HUES64 (cell line): ENCODE data around the gene TRPM3.

Experiments used
- H3K27ac ChIP-seq: 2 replicates; pipeline ENCODE4 v1.7.0; 2013; ENCODE audit warnings: low read depth, low read length, inconsistent platforms
- H3K27me3 ChIP-seq: 2 replicates; pipeline ENCODE4 v1.6.1; 2013; ENCODE audit warnings: mild to moderate bottlenecking, low read length; ENCODE audit not compliant: insufficient read depth
- H3K36me3 ChIP-seq: 2 replicates; pipeline ENCODE4 v1.6.1; 2013; ENCODE audit warnings: mild to moderate bottlenecking, low read length; ENCODE audit not compliant: insufficient read depth
- H3K4me1 ChIP-seq: 2 replicates; pipeline ENCODE4 v1.6.1; 2013; ENCODE audit warnings: mild to moderate bottlenecking, low read length, moderate library complexity; ENCODE audit not compliant: insufficient read depth
- H3K4me3 ChIP-seq: 2 replicates; pipeline ENCODE4 v1.5.1; 2013; ENCODE audit warnings: mild to moderate bottlenecking, low read length, moderate library complexity
- H3K9ac ChIP-seq: 2 replicates; pipeline ENCODE4 v1.6.1; 2013; ENCODE audit warnings: mild to moderate bottlenecking, low read depth, low read length
- H3K9me3 ChIP-seq: 2 replicates; pipeline ENCODE4 v1.6.1; 2013; ENCODE audit warnings: low read depth, low read length; ENCODE audit not compliant: insufficient read depth
- WGBS: fragments of 150-250, 120-280 bp; methylation state at CpG from one replicate; pipeline ENCODE4 v1.1.7; 2013; ENCODE audit warnings: missing lambda C conversion rate; 5-methylcytosine and 5-hydroxymethylcytosine counted together

The TRPM3 gene

DNA sequence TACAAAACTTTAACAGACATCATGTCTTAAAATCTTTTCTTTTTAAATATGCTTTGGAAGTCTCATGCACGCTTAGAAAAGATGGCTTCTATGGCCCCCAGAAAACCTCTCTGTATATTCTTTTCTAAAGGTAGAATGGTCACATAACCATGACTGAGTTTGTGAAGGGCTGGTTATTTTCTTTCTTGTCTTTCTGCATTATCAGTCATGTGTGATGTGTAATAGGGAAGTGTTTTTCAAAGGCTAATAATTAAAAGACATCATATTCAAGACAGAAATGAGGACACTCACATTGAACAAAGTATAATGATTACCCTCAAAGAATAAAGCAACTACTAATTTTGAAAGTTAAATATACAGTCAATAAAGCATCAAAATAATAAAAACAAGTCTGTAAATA, 253.4 kb downstream of the TRPM3 start:
- no peaks in the 10 kb centered on the region for H3K36me3 ChIP-seq
- no peaks in the 10 kb centered on the region for H3K27me3 ChIP-seq
- H3K4me1 ChIP-seq = no peaks in the 10 kb centered on the region; the same call in 1 of the 2 replicates
- H3K9ac ChIP-seq = no peak overlapping the region
- H3K9me3 ChIP-seq = no peaks in the 10 kb centered on the region
- WGBS = 100% methylated on average over 1 of the region's 1 CpG
- H3K27ac ChIP-seq = no peak overlapping the region
- no peak overlapping the region for H3K4me3 ChIP-seq

DNA sequence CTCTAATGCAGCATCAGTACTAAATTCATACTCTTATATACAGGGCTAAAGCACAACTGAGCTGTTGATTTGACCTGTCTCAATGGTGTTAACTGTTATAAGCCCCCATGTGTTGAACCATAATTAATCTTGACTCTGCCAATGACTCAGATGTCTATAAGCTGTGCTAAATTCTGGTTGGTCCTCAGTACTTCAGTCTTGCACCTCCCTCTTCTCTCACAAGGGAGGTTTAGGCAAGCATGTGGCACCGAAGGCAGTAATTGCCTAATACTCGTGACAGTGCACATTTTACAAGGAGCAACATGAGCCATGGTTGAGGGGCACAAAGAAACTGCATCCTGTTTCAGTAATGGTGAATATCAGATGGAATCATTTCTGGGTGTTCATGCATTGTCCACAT, 255.9 kb downstream of the TRPM3 start:
- Histone ChIP-seq H3K9me3 (no peaks in the 10 kb centered on the region), H3K27me3 (no peaks in the 10 kb centered on the region), H3K4me1 (no peaks in the 10 kb centered on the region; the same call in 1 of the 2 replicates), H3K27ac (no peak overlapping the region), H3K9ac (no peak overlapping the region), H3K36me3 (no peaks in the 10 kb centered on the region), H3K4me3 (no peak overlapping the region)
- WGBS = 91% methylated on average over 2 of the region's 2 CpGs

DNA sequence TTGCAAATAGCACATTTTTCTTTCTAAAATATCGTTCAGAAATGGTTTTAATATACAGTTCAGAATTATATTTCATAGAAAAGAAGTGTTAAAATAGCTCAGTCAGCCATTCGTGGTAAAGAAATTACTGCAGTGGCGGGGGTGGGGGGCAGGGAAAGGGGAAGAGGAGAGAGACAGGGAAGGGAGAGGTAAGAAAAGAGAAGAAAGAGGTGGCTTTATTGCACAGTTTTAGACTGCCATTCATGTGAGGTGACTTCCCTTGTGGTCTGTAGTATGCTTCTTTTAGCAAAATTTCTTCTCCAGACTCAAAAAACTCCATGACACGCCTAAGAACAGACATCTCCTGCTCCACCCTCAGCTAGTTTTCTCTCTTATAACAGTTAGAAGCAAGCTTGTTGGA, 259.6 kb downstream of the TRPM3 start:
- no peak overlapping the region for H3K4me3 ChIP-seq
- no peak overlapping the region for H3K9ac ChIP-seq
- H3K36me3 ChIP-seq = no peaks in the 10 kb centered on the region
- 81% methylated on average over 3 of the region's 4 CpGs for WGBS
- no peaks in the 10 kb centered on the region for H3K9me3 ChIP-seq
- H3K27me3 ChIP-seq = no peaks in the 10 kb centered on the region
- no peak overlapping the region for H3K27ac ChIP-seq
- no peaks in the 10 kb centered on the region for H3K4me1 ChIP-seq

DNA sequence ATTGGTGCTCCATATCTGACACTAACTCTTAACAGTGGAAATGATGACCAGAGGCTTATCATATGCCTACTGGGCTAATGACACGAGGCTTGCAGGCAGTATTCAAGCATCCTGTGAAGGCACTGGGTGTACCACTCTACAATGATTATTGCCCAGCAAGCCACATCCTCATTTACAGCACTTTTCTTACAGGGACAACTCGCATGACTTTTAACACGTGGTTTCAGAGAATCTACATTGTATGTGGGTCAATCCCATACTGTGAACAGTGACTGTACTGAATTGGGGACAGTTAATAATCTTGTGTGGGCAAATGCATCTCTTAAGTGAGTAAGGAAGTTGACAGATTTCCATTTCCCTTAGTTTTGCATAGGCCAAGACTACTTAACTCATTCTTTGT, 260.0 kb downstream of the TRPM3 start:
- no peak overlapping the region for H3K9ac ChIP-seq
- WGBS = 95% methylated on average over 3 of the region's 3 CpGs
- H3K9me3 ChIP-seq = no peaks in the 10 kb centered on the region
- no peaks in the 10 kb centered on the region for H3K36me3 ChIP-seq
- H3K4me3 ChIP-seq = no peak overlapping the region
- no peaks in the 10 kb centered on the region for H3K4me1 ChIP-seq
- no peaks in the 10 kb centered on the region for H3K27me3 ChIP-seq
- H3K27ac ChIP-seq = no peak overlapping the region

DNA sequence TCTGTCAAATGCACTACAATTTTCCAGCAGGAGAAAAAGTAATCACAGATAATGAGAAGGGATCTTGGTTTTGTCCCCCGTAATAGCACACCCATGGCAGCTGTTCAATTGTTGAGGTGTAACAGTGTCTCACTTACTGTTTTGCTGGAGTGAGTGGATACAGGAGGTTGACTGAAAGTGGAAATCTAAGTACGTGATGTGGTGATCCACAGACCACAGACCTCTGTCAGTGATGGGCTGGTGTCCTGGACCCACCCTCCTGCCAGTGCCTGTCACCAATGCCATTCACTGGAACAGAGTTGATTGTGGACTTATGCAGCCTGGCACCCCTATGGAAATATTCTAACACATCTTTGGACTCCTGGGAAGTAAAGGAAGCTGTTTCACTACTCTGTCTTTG, 261.7 kb downstream of the TRPM3 start:
- H3K4me3 ChIP-seq = no peak overlapping the region
- no peak overlapping the region for H3K9ac ChIP-seq
- H3K9me3 ChIP-seq = no peaks in the 10 kb centered on the region
- H3K27me3 ChIP-seq = no peaks in the 10 kb centered on the region
- 0 out of 2 replicates have a peak, but pooled peaks cover 3% of the 10 kb centered on the region for H3K4me1 ChIP-seq
- H3K36me3 ChIP-seq = no peaks in the 10 kb centered on the region
- no peak overlapping the region for H3K27ac ChIP-seq
- 93% methylated on average over 2 of the region's 2 CpGs for WGBS

DNA sequence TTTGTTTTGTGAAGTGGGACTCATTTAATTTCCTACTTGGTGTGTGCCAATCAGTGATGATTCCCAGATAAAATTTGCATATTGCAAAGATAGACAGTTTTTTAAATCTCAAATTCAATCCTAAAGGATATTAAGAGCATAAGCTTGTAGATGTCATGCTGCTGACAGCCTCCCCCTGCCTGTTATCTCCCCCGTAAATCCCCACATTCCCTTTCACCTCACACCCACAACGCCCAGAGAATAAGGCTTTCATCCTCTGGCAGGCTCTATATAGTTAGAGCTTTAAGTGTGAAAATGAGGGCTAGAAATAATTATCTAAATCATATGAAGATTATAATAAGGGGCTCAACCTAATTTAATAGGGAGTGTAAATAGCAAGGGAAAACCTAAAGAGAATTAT, 265.0 kb downstream of the TRPM3 start:
- Histone ChIP-seq H3K36me3 (no peaks in the 10 kb centered on the region), H3K4me1 (peaks cover 8% of the 10 kb centered on the region; the same call in 1 of the 2 replicates), H3K9ac (no peak overlapping the region), H3K9me3 (no peaks in the 10 kb centered on the region), H3K4me3 (no peak overlapping the region), H3K27ac (no peak overlapping the region), H3K27me3 (no peaks in the 10 kb centered on the region)
- WGBS = 100% methylated on average over 1 of the region's 2 CpGs

DNA sequence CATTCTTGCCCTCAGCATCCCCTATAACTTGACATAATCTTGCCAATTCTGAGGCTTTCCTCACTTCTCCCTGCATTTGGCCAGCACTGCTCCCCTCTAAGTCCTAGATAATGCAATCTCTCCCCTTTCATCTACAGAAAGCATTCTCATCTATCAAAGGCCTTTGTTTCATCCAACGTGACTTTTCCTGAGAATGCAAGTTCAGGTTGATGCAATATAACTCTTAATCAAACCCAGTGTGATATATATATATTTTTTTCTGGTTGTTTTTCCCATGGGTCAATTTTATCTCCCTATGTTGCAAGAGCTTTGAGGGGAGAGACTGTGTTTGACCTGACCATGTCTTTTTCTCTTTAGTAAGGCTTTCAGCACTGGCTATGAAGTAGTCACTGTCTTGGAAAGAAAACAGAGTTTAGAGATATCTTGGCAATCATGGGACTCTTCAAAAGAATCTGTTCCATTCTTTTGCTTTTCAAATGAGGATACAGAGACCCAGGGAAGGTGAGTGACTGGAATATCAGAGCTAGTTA, 268.6 kb downstream of the TRPM3 start:
- H3K4me1 ChIP-seq = peaks cover 8% of the 10 kb centered on the region; the same call in 1 of the 2 replicates
- 91% methylated on average over 1 of the region's 1 CpG for WGBS
- no peak overlapping the region for H3K27ac ChIP-seq
- H3K27me3 ChIP-seq = no peaks in the 10 kb centered on the region
- H3K9ac ChIP-seq = no peak overlapping the region
- H3K36me3 ChIP-seq = no peaks in the 10 kb centered on the region; the same call in 1 of the 2 replicates
- H3K4me3 ChIP-seq = no peak overlapping the region
- 0 out of 2 replicates have a peak, but pooled peaks cover 3% of the 10 kb centered on the region for H3K9me3 ChIP-seq

DNA sequence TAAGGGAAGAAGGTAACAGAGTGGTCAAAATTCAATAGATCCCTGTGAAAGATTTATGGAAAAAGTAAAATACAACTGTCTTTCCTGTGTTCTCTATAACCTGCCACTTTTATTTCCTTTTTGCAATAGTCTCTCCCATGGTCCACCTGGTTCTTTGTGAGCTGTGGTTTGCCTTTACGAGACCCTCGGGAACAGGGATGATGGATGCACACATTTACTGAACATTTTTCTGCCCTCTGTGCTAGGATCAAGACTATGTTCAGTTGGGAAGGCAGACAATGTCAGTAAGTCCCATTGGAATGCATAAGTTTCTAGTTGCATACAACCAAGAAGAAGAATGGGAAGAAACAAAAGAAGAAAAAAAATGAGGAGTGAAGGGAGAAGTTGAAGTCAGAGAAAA, 281.2 kb downstream of the TRPM3 start:
- no peak overlapping the region for H3K27ac ChIP-seq
- H3K4me1 ChIP-seq = no peaks in the 10 kb centered on the region
- no peak overlapping the region for H3K9ac ChIP-seq
- H3K36me3 ChIP-seq = peaks cover 9% of the 10 kb centered on the region; the same call in 1 of the 2 replicates
- WGBS = 87% methylated on average over 2 of the region's 2 CpGs
- no peaks in the 10 kb centered on the region for H3K27me3 ChIP-seq
- no peaks in the 10 kb centered on the region for H3K9me3 ChIP-seq
- H3K4me3 ChIP-seq = no peak overlapping the region

DNA sequence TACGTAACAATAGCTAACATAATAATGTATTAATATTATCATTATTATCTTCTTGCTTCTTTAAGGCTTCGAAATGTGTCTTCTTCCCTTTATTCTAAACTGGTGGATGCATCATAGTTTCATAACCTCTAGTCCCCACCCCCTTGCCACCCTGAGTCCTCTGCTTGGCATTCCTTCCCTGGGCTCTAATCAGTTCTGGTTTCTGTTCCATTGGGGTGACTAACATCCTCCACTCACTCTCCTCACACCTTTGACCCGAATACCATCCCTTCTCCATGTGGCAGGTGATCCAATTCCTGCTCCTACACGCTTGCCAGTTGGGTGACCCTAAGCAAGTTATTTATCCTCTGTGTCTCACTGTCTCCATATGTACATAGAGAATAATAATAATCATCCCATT, 286.1 kb downstream of the TRPM3 start:
- Histone ChIP-seq H3K36me3 (no peaks in the 10 kb centered on the region), H3K4me3 (no peak overlapping the region), H3K9ac (no peak overlapping the region), H3K4me1 (peaks cover 6% of the 10 kb centered on the region; the same call in 1 of the 2 replicates), H3K27ac (no peak overlapping the region), H3K27me3 (no peaks in the 10 kb centered on the region), H3K9me3 (no peaks in the 10 kb centered on the region)
- 93% methylated on average over 3 of the region's 4 CpGs for WGBS

DNA sequence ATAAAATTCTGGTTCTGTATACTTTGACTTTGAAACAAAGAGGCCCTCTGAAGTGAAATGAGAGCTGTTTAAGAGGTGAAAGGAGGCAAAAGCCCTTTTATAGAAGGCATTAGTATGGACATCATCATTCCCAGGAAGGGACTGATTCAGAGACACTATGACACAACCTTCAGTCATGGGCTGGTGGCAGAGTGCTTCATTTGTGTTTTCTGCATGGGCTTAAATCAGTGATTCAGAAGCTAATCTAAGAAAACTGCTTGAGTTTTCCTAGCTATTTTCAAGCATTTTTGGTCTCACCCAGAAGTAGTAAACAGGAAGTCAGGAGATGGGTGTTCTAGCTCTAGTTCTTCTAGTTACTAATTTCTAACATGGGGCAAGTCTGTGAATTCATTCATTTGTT, 288.9 kb downstream of the TRPM3 start:
- Histone ChIP-seq H3K27me3 (no peaks in the 10 kb centered on the region), H3K4me3 (no peak overlapping the region), H3K36me3 (no peaks in the 10 kb centered on the region), H3K9ac (no peak overlapping the region), H3K9me3 (no peaks in the 10 kb centered on the region), H3K4me1 (peaks cover 14% of the 10 kb centered on the region; the same call in 1 of the 2 replicates), H3K27ac (no peak overlapping the region)

DNA sequence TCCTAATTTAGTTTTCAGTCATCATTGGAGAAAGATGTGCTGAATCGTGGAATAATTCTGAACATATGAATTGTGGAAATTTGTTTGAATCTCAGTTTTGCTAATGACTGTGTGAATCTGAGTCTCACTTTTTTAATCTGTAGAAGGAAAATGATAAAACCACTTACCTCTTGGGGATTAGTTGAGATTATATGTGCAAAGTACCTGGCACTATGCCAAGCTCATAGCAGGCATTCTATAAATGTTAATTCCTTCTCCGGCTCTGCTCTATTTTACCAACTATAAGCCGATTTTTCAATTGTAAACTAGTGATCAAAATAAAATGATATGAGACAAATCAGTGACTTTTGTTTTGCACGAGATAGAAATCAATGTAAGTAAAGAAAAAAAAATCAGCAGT, 290.8 kb downstream of the TRPM3 start:
- H3K36me3 ChIP-seq = no peaks in the 10 kb centered on the region
- no peaks in the 10 kb centered on the region for H3K9me3 ChIP-seq
- H3K4me1 ChIP-seq = peaks cover 24% of the 10 kb centered on the region; the same call in 1 of the 2 replicates
- H3K9ac ChIP-seq = no peak overlapping the region
- H3K27ac ChIP-seq = no peak overlapping the region
- H3K27me3 ChIP-seq = no peaks in the 10 kb centered on the region
- WGBS = 94% methylated on average over 4 of the region's 4 CpGs
- H3K4me3 ChIP-seq = no peak overlapping the region
